Measurements from ENCODE around the gene POP4.

DNA sequence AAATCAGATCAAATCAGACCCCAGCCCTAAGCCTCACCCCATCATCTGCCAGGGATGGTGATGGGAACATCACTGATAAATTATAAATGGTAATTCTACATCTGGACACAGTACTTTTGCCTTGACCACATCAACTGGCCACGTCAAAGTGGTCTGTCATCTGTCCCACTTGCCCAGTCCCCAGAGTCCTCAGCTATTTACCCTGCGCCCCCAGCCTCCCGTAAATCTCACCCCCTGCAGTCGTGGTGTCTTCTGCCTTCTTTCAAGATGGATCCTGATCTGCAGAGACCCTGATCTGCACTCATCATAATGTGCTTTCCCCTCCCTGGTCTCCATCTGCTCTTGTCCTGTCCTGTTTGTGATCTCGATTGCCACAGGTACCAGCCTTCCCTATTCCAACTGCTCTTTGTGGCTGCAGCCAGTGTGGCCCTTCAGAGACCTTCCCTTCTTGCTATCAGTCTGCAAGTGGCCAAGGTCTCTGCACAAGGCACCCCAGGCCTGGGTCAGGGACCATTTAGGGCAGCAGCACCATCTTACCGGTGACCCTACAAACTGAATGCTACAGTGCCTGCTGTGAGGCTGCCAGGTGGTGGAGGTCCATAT is 26.7 kb upstream of the POP4 start:
- TF ChIP-seq, protein P1, sequence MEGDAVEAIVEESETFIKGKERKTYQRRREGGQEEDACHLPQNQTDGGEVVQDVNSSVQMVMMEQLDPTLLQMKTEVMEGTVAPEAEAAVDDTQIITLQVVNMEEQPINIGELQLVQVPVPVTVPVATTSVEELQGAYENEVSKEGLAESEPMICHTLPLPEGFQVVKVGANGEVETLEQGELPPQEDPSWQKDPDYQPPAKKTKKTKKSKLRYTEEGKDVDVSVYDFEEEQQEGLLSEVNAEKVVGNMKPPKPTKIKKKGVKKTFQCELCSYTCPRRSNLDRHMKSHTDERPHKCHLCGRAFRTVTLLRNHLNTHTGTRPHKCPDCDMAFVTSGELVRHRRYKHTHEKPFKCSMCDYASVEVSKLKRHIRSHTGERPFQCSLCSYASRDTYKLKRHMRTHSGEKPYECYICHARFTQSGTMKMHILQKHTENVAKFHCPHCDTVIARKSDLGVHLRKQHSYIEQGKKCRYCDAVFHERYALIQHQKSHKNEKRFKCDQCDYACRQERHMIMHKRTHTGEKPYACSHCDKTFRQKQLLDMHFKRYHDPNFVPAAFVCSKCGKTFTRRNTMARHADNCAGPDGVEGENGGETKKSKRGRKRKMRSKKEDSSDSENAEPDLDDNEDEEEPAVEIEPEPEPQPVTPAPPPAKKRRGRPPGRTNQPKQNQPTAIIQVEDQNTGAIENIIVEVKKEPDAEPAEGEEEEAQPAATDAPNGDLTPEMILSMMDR (IDR thresholded peaks at IDR 0.05) = no peak
- TF ChIP-seq POLR2A (IDR thresholded peaks at IDR 0.05) = no peak

Data from thyroid gland (tissue), 4 donors.